Measurements from ENCODE around the gene PAM. TPM values are rescaled to one million over a fixed set of nuclear protein-coding genes. Genes with fewer than 3 reads are reported as not detected.

Gene PAM
- total RNA-seq, 4 donors from 2014 or later = 73.0 to 181 (median 138) TPM

GRCh38 chr5:102794047-102794446 is 38.9 kb downstream of the PAM start:
- H3K4me1 ChIP-seq = peaks cover 0 to 30% (median 2%) of the 10 kb centered on the region in 4 donors
- in situ Hi-C loops (cut with MboI; ENCODE audit: low pct_ligation_motif_present in 1 of 4, low pct_unique_long_range_greater_than_20kb in 1 of 4, low sequenced_read_pairs in 3 of 4) (loop anchor here in 1 of 4 donors (25.0 kb wide), 1 partner anchor 168 kb away; no protein-coding TSS in a partner anchor), intact Hi-C loops (cut with DNase I; ENCODE audit: low total_unique reads) (no loop called here)
- no peaks in the 10 kb centered on the region for H3K27me3 ChIP-seq
- no peaks in the 10 kb centered on the region for H3K9me3 ChIP-seq
- no peak overlapping the region for H3K27ac ChIP-seq
- no peak for DNase-seq
- no peak for TF ChIP-seq EP300 (IDR thresholded peaks at IDR 0.05; ENCODE audit: low read depth)
- no peak for TF ChIP-seq CTCF (IDR thresholded peaks at IDR 0.05)
- no peak for TF ChIP-seq POLR2AphosphoS5 (IDR thresholded peaks at IDR 0.05)
- no peak for TF ChIP-seq POLR2A (IDR thresholded peaks at IDR 0.05)
- H3K36me3 ChIP-seq = no peaks in the 10 kb centered on the region
- H3K4me3 ChIP-seq = no peak overlapping the region
- 92 to 100% methylated on average over 1 of the region's 1 CpG for WGBS, 2 donors (ENCODE audit: low coverage in 1 of 2)

DNA sequence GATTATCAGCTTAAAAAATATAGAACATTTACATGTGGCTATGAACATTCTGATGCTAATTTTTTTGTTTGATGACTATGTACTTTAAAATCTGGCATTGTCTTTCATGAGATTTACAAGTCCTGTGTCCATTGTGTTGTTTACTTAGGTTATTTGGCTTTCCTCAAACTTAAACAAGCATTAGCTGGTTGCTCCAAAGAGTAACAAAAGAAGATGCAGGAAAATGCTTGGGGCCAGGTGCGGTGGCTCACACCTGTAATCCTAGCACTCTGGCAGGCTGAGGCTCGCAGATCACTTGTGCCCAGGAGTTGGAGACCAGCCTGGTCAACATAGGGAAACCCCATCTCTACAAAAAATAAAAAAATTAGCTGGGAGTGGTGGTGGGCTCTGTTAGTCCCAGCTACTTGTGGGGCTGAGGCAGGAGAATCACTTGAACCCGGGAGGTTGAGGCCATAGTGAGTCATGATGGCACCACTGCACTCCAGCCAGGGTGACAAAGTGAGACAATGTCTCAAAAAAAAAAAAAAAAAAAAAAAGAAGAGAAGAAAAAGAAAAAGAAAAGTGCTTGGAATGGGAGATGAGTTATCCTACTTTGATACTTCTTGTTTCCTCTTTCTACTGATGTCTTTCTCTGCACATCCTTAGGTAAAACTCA is 39.7 kb downstream of the PAM start:
- Histone ChIP-seq H3K27me3 (no peaks in the 10 kb centered on the region), H3K9me3 (no peaks in the 10 kb centered on the region), H3K27ac (no peak overlapping the region), H3K4me3 (no peak overlapping the region), H3K4me1 (peaks cover 0 to 30% (median 2%) of the 10 kb centered on the region in 4 donors), H3K36me3 (no peaks in the 10 kb centered on the region)
- intact Hi-C loops (cut with DNase I; ENCODE audit: low total_unique reads) (no loop called here), in situ Hi-C loops (cut with MboI; ENCODE audit: low pct_ligation_motif_present in 1 of 4, low pct_unique_long_range_greater_than_20kb in 1 of 4, low sequenced_read_pairs in 3 of 4) (loop anchor here in 1 of 4 donors (25.0 kb wide), 1 partner anchor 167 kb away; no protein-coding TSS in a partner anchor)
- TF ChIP-seq CTCF (IDR thresholded peaks at IDR 0.05) (no peak), POLR2AphosphoS5 (IDR thresholded peaks at IDR 0.05) (no peak), EP300 (IDR thresholded peaks at IDR 0.05; ENCODE audit: low read depth) (no peak), POLR2A (IDR thresholded peaks at IDR 0.05) (no peak)
- 82 to 94% methylated on average over 3 of the region's 3 CpGs for WGBS, 2 donors (ENCODE audit: low coverage in 1 of 2)
- DNase-seq = no peak

DNA sequence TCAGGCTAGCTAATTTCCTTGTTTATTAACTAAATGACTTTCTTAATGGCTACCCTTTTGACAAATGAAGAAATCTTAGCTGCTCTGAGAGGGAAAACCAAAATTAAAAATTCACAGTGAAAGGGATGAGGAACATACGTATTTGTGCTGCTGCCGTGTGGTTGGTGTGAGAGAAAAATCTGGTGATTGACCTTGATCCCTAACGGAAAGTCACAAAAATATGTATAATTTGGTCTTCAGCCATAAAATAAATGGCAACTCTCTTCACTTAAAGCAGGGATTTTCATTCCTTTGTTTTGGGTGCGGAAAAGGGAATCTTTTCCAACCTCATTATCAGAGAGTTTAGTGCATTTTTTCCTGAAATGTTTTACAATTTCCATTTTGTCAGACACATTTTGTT is 40.4 kb downstream of the PAM start:
- intact Hi-C loops (cut with DNase I; ENCODE audit: low total_unique reads) = no loop called here
- DNase-seq = no peak
- in situ Hi-C loops (cut with MboI; ENCODE audit: low pct_ligation_motif_present in 1 of 4, low pct_unique_long_range_greater_than_20kb in 1 of 4, low sequenced_read_pairs in 3 of 4) = loop anchor here in 1 of 4 donors (25.0 kb wide), 1 partner anchor 167 kb away; no protein-coding TSS in a partner anchor
- Histone ChIP-seq H3K36me3 (no peaks in the 10 kb centered on the region), H3K27me3 (no peaks in the 10 kb centered on the region), H3K4me1 (peaks cover 0 to 30% (median 2%) of the 10 kb centered on the region in 4 donors), H3K4me3 (no peak overlapping the region), H3K9me3 (no peaks in the 10 kb centered on the region), H3K27ac (no peak overlapping the region)
- WGBS, 2 donors (ENCODE audit: low coverage in 1 of 2) = 63 to 80% methylated on average over 4 of the region's 4 CpGs
- TF ChIP-seq CTCF (IDR thresholded peaks at IDR 0.05) (no peak), POLR2AphosphoS5 (IDR thresholded peaks at IDR 0.05) (no peak), EP300 (IDR thresholded peaks at IDR 0.05; ENCODE audit: low read depth) (no peak), POLR2A (IDR thresholded peaks at IDR 0.05) (no peak)

DNA sequence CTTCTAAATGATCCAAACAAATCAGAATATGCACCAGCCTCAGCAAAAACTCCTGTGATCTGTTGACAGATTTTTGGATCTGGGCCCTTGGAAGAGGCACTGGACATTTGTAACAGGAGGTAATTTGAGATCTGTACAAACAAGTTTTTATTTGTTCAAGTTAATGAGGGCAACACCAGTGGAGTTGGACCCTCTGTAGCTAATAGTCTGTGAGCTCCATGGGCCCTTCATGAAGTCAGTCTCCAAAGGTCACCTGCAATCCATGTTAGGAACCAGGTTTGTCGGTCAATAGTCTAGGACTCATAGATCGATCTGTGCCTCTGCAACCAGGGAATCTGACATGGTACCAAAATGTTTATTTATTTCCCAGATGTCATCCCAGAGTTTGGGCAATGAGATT is 40.9 kb downstream of the PAM start:
- DNase-seq = no peak
- intact Hi-C loops (cut with DNase I; ENCODE audit: low total_unique reads) (no loop called here), in situ Hi-C loops (cut with MboI; ENCODE audit: low pct_ligation_motif_present in 1 of 4, low pct_unique_long_range_greater_than_20kb in 1 of 4, low sequenced_read_pairs in 3 of 4) (loop anchor here in 1 of 4 donors (25.0 kb wide), 1 partner anchor 166 kb away; no protein-coding TSS in a partner anchor)
- Histone ChIP-seq H3K27ac (no peak overlapping the region), H3K9me3 (no peaks in the 10 kb centered on the region), H3K4me1 (peaks cover 0 to 32% (median 2%) of the 10 kb centered on the region in 4 donors), H3K27me3 (no peaks in the 10 kb centered on the region), H3K4me3 (no peak overlapping the region), H3K36me3 (no peaks in the 10 kb centered on the region)
- 94% methylated on average over 2 of the region's 2 CpGs; no CpG with 5 or more reads in 1 of the 2 donors for WGBS, 2 donors (ENCODE audit: low coverage in 1 of 2)
- TF ChIP-seq CTCF (IDR thresholded peaks at IDR 0.05) (no peak), POLR2AphosphoS5 (IDR thresholded peaks at IDR 0.05) (no peak), EP300 (IDR thresholded peaks at IDR 0.05; ENCODE audit: low read depth) (no peak), POLR2A (IDR thresholded peaks at IDR 0.05) (no peak)

Data from transverse colon (tissue), 4 donors.